Neural cell (in vitro differentiated cells): Measurements from ENCODE around the gene IFT74. TPM values are rescaled to one million over a fixed set of nuclear protein-coding genes. Genes with fewer than 3 reads are reported as not detected.

Experiments used
- H2AFZ ChIP-seq: fragments of 200-600, 300-800 bp; sonication (generic), shearing (Covaris generic); 2 replicates; pipeline ENCODE4 v1.6.0; 2014; ENCODE audit warnings: low read depth, mild to moderate bottlenecking, antibody characterized with exemption, low read length, moderate library complexity
- H3F3A ChIP-seq: fragments of 200-600 bp; shearing (Covaris generic); 2 replicates; pipeline ENCODE4 v1.6.1; 2016; ENCODE audit warnings: mild to moderate bottlenecking, moderate library complexity, mixed read lengths, antibody characterized with exemption, low read length; ENCODE audit not compliant: insufficient read depth, poor library complexity, severe bottlenecking
- H3K27ac ChIP-seq: fragments of 200-600, 300-800 bp; sonication (generic), shearing (Covaris generic); 2 replicates; pipeline ENCODE4 v1.5.1; 2014; ENCODE audit warnings: mild to moderate bottlenecking, low read length, moderate library complexity
- H3K27me3 ChIP-seq: fragments of 300-800, 200-600 bp; sonication (generic), shearing (Covaris generic); 2 replicates; pipeline ENCODE4 v1.6.0; 2014; ENCODE audit warnings: mild to moderate bottlenecking, low read depth, low read length, moderate library complexity; ENCODE audit not compliant: insufficient read depth
- H3K36me3 ChIP-seq: fragments of 300-800, 200-600 bp; sonication (generic), shearing (Covaris generic); 2 replicates; pipeline ENCODE4 v1.5.1; 2014; ENCODE audit warnings: mild to moderate bottlenecking, antibody characterized with exemption, low read length, moderate library complexity; ENCODE audit not compliant: insufficient read depth
- H3K4me2 ChIP-seq: fragments of 300-800, 200-600 bp; sonication (generic), shearing (Covaris generic); 2 replicates; pipeline ENCODE4 v1.6.0; 2014; ENCODE audit warnings: mild to moderate bottlenecking, low read length
- H3K4me3 ChIP-seq: fragments of 300-800, 200-600 bp; sonication (generic), shearing (Covaris generic); 2 replicates; pipeline ENCODE4 v1.5.1; 2014; ENCODE audit warnings: mild to moderate bottlenecking, low read length, moderate library complexity
- H3K79me2 ChIP-seq: fragments of 200-600 bp; shearing (Covaris generic); replicated peaks from 2 replicates; pipeline ENCODE4 v1.6.0; 2014; ENCODE audit warnings: mild to moderate bottlenecking, low read length, moderate library complexity; ENCODE audit not compliant: insufficient read depth
- H3K9ac ChIP-seq: fragments of 300-800, 200-600 bp; sonication (generic), shearing (Covaris generic); 2 replicates; pipeline ENCODE4 v1.6.1; 2016; ENCODE audit warnings: mild to moderate bottlenecking, low read length, mixed read lengths
- H3K9me2 ChIP-seq: fragments of 200-600 bp; shearing (Covaris generic); 2 replicates; pipeline ENCODE4 v1.6.1; 2016; ENCODE audit warnings: mild to moderate bottlenecking, low read length, mixed read lengths; ENCODE audit not compliant: insufficient read depth
- H3K9me3 ChIP-seq: fragments of 200-600, 300-800 bp; sonication (generic), shearing (Covaris generic); 2 replicates; pipeline ENCODE4 v1.6.1; 2016; ENCODE audit warnings: mild to moderate bottlenecking, mixed run types, low read length, moderate library complexity, mixed read lengths
- H4K20me1 ChIP-seq: fragments of 200-600 bp; shearing (Covaris generic); 2 replicates; pipeline ENCODE4 v1.6.1; 2016; ENCODE audit warnings: mild to moderate bottlenecking, mixed run types; ENCODE audit not compliant: insufficient read depth
- CTCF ChIP-seq: fragments of 450-650 bp; IDR thresholded peaks from 2 replicates; pipeline ENCODE4 v1.5.1; 2014; ENCODE audit warnings: antibody characterized with exemption, mild to moderate bottlenecking, moderate library complexity; ENCODE audit not compliant: poor library complexity, severe bottlenecking
- EP300 ChIP-seq: fragments of 450-650 bp; conservative IDR thresholded peaks from 2 replicates; pipeline ENCODE4 v1.6.1; 2014; ENCODE audit warnings: antibody characterized with exemption, mild to moderate bottlenecking, moderate library complexity; ENCODE audit not compliant: poor library complexity, severe bottlenecking
- EZH2 ChIP-seq: fragments of 200-600, 300-800 bp; shearing (Covaris generic), sonication (generic); IDR thresholded peaks from 2 replicates; pipeline ENCODE4 v1.6.1; 2014; ENCODE audit warnings: antibody characterized with exemption, low read length, borderline replicate concordance, mild to moderate bottlenecking; ENCODE audit not compliant: insufficient read depth, poor library complexity, severe bottlenecking
- MXI1 ChIP-seq: fragments of 450-650 bp; conservative IDR thresholded peaks from 2 replicates; pipeline ENCODE4 v1.6.1; 2014; ENCODE audit warnings: antibody characterized with exemption, mild to moderate bottlenecking; ENCODE audit not compliant: poor library complexity, severe bottlenecking
- POLR2AphosphoS5 ChIP-seq: IDR thresholded peaks from 2 replicates; pipeline ENCODE4 v1.6.1; 2012
- RAD21 ChIP-seq: fragments of 450-650 bp; conservative IDR thresholded peaks from 2 replicates; pipeline ENCODE4 v1.6.1; 2014; ENCODE audit warnings: antibody characterized with exemption, mild to moderate bottlenecking, moderate library complexity
- REST ChIP-seq: IDR thresholded peaks from 2 replicates; pipeline ENCODE4 v1.6.1; 2012; ENCODE audit warnings: borderline replicate concordance
- SMC3 ChIP-seq: fragments of 450-650 bp; conservative IDR thresholded peaks from 2 replicates; pipeline ENCODE4 v1.6.1; 2014; ENCODE audit warnings: antibody characterized with exemption, mild to moderate bottlenecking, moderate library complexity; ENCODE audit not compliant: poor library complexity
- TAF1 ChIP-seq: IDR thresholded peaks from 2 replicates; pipeline ENCODE4 v1.6.1; 2012; ENCODE audit warnings: low read depth
- polyA plus RNA-seq: library from polyadenylated mRNA; depleted of rRNA; stranded (reverse); fragments of >200 nt; gene quantifications from 2 replicates; pipeline ENCODE4 v1.2.3, GENCODE V29; 2014

IFT74 gene
- polyA plus RNA-seq, 1 donor from 2014 or later = 10.9 TPM

DNA sequence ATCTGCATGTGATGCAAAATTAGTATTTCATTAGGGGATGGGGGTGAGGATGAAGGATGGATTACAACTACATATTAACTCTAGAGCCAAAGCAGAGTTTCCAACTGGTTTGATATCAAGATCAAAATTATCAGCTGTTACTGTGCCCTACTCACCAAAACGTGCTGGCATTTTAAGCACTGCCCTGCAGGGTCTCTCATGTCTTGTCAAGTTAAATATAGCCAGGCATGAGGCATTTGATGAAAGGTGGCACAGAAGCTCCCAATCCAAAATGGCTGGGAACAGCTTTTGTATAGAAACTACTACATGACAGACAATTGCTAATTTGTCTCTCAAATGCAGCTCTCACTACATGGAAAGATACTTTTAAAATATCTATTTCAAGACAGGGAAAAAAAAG is 36.5 kb upstream of the IFT74 start:
- Histone ChIP-seq H3K9ac (no peak overlapping the region), H3K4me3 (no peak overlapping the region), H3K36me3 (peaks cover 22% of the 10 kb centered on the region), H3K27ac (no peak overlapping the region), H4K20me1 (no peaks in the 10 kb centered on the region), H3K27me3 (no peaks in the 10 kb centered on the region), H3K79me2 (no peaks in the 10 kb centered on the region), H3K9me2 (no peaks in the 10 kb centered on the region), H2AFZ (no peak overlapping the region), H3K9me3 (no peaks in the 10 kb centered on the region), H3F3A (no peaks in the 10 kb centered on the region), H3K4me2 (no peak overlapping the region)
- no peak for TF ChIP-seq MXI1
- TF ChIP-seq SMC3 = no peak
- TF ChIP-seq EP300 = no peak
- no peak for TF ChIP-seq EZH2
- no peak for TF ChIP-seq TAF1
- TF ChIP-seq REST = no peak
- no peak for TF ChIP-seq CTCF
- TF ChIP-seq POLR2AphosphoS5 = no peak
- TF ChIP-seq RAD21 = no peak

- H3K79me2 ChIP-seq = no peaks in the 10 kb centered on the region
- H3K27ac ChIP-seq = no peak overlapping the region
- no peak overlapping the region for H3K9ac ChIP-seq
- H2AFZ ChIP-seq = no peak overlapping the region
- peaks cover 22% of the 10 kb centered on the region for H3K36me3 ChIP-seq
- H4K20me1 ChIP-seq = no peaks in the 10 kb centered on the region
- no peak overlapping the region for H3K4me3 ChIP-seq
- H3K9me3 ChIP-seq = no peaks in the 10 kb centered on the region
- H3F3A ChIP-seq = no peaks in the 10 kb centered on the region
- TF ChIP-seq REST (no peak), EP300 (no peak), CTCF (no peak), EZH2 (no peak), RAD21 (no peak), MXI1 (no peak), TAF1 (no peak), POLR2AphosphoS5 (no peak), SMC3 (no peak)
- H3K4me2 ChIP-seq = no peak overlapping the region
- no peaks in the 10 kb centered on the region for H3K27me3 ChIP-seq
- no peaks in the 10 kb centered on the region for H3K9me2 ChIP-seq
Observed at GRCh38 chr9:26925609-26926008, 30.6 kb upstream of the IFT74 start.
